ENCODE results near the gene GLI3. TPM values are rescaled to one million over a fixed set of nuclear protein-coding genes. Genes with fewer than 3 reads are reported as not detected.

Gene GLI3
- total and polyA plus RNA-seq, 2 of the 4 experiments (the other 2 are of a cell fraction), result 1.3 to 3.9 TPM

GRCh38 chr7:42185726-42186125 lies 51.3 kb downstream of the GLI3 start:
- peaks cover 11% of the 10 kb centered on the region for H3K9me1 ChIP-seq (ENCODE audit: insufficient read depth, low read length)

More at GRCh38 chr7:42185726-42186125, 51.3 kb downstream of the GLI3 start:
- intact Hi-C loops (cut with micrococcal nuclease) (no loop called here), in situ Hi-C loops (cut with MboI; ENCODE audit: low sequenced_read_pairs) (no loop called here), dilution Hi-C loops (cut with HindIII; ENCODE audit: low sequenced_read_pairs, unreplicated experiment) (no loop called here)
- Histone ChIP-seq H3K23ac (ENCODE audit: low read depth, low read length) (no peak overlapping the region), H4K20me1 (ENCODE audit: insufficient read depth, low read length) (peaks cover 15% of the 10 kb centered on the region; the same call in 1 of the 2 replicates), H2BK5ac (ENCODE audit: low read depth, low read length, poor library complexity, severe bottlenecking) (no peak overlapping the region), H3K36me3 (ENCODE audit: control insufficient read depth, insufficient read depth, low read length) (no peaks in the 10 kb centered on the region), H2BK20ac (ENCODE audit: low read depth, low read length) (no peak overlapping the region), H3K9ac (ENCODE audit: low read depth, low read length) (no peak overlapping the region), H2AK9ac (replicated peaks; ENCODE audit: low read depth, low read length, poor library complexity) (no peak overlapping the region), H3K4me3 (ENCODE audit: insufficient read depth, low read depth, low read length) (no peak overlapping the region), H2BK15ac (ENCODE audit: low read depth, low read length) (no peak overlapping the region), H2BK120ac (ENCODE audit: low read depth, low read length) (no peak overlapping the region), H3K4ac (ENCODE audit: low read depth, low read length) (no peak overlapping the region), H3K14ac (replicated peaks; ENCODE audit: low read depth, low read length) (no peak overlapping the region), H3K56ac (ENCODE audit: extremely low read depth, insufficient read depth, low read length) (no peak overlapping the region), H3K9me3 (ENCODE audit: control insufficient read depth, insufficient read depth, low read length) (no peaks in the 10 kb centered on the region), H3K18ac (ENCODE audit: low read depth, low read length) (no peak overlapping the region), H3K4me1 (ENCODE audit: control insufficient read depth, insufficient read depth, low read length) (peaks cover 7% of the 10 kb centered on the region; the same call in 1 of the 2 replicates), H4K91ac (ENCODE audit: insufficient read depth, low read depth, low read length) (no peak overlapping the region), H3K27ac (ENCODE audit: insufficient read depth, low read length) (no peak overlapping the region), H3K79me1 (ENCODE audit: low read depth in 1 of 2, low read length in 2 of 2) (peaks cover 12 to 41% of the 10 kb centered on the region in 2 experiments), H4K5ac (ENCODE audit: low read depth, low read length) (no peak overlapping the region), H2AK5ac (ENCODE audit: low read depth, low read length) (no peak overlapping the region), H2AFZ (replicated peaks; ENCODE audit: low read length, poor library complexity) (no peak overlapping the region), H3K4me2 (ENCODE audit: low read depth, low read length) (no peak overlapping the region), H4K8ac (ENCODE audit: low read depth in 2 of 2, low read length in 2 of 2) (no peak overlapping the region), H3K27me3 (ENCODE audit: control insufficient read depth, insufficient read depth, low read length) (no peaks in the 10 kb centered on the region)
- 93% methylated on average over 3 of the region's 4 CpGs; no CpG with 5 or more reads in 1 of the 2 experiments for WGBS, 2 experiments (ENCODE audit: extremely low coverage in 2 of 2, insufficient read length in 1 of 2)
- TF ChIP-seq FOS (IDR thresholded peaks at IDR 0.05; ENCODE audit: low read depth, low read length), result no peak
- no peak for TF ChIP-seq RCOR1 (IDR thresholded peaks at IDR 0.05; ENCODE audit: insufficient replicate concordance, low read length)
- TF ChIP-seq BHLHE40 (IDR thresholded peaks at IDR 0.05; ENCODE audit: low read depth, low read length), result no peak
- no peak for TF ChIP-seq CEBPB (IDR thresholded peaks at IDR 0.05; ENCODE audit: low read depth, low read length)
- no peak for TF ChIP-seq MAFK (IDR thresholded peaks at IDR 0.05; ENCODE audit: low read depth, low read length)
- no peak for TF ChIP-seq RAD21 (IDR thresholded peaks at IDR 0.05; ENCODE audit: low read length)
- TF ChIP-seq MAZ (IDR thresholded peaks at IDR 0.05; ENCODE audit: borderline replicate concordance, low read depth, low read length), result no peak
- TF ChIP-seq NFE2L2 (IDR thresholded peaks at IDR 0.05; ENCODE audit: low read depth, low read length), result no peak
- no peak for TF ChIP-seq SMC3 (IDR thresholded peaks at IDR 0.05; ENCODE audit: low read depth, low read length)
- no peak for TF ChIP-seq USF2 (IDR thresholded peaks at IDR 0.05; ENCODE audit: low read depth, low read length)
- CTCF ChIA-PET, result interaction anchor here (1.0 kb wide), 1 partner anchor 11 kb away, joined by 3 read pairs; no protein-coding TSS in a partner anchor
- BruUV-seq (replicated peaks), result no TSS peak
- POLR2A ChIA-PET (ENCODE audit: unreplicated experiment), result no interaction called here
- DNase-seq (no peak), ATAC-seq (ENCODE audit: low read depth) (no peak)

Measured in IMR-90 (cell line).